Subcutaneous adipose tissue (tissue), 4 donors: ENCODE results near the gene MAFB. TPM values are rescaled to one million over a fixed set of nuclear protein-coding genes. Genes with fewer than 3 reads are reported as not detected.

Source experiments
- total RNA-seq, 4 donors: library from RNA; depleted of rRNA; stranded (reverse); fragments of >200 nt; gene quantifications; one replicate each; pipeline ENCODE4 v1.1.0, GENCODE V29; 2016
- TF ChIP-seq, protein P1 (sequence below): fragments of 450-650 bp; IDR thresholded peaks from one replicate; pipeline ENCODE4 v1.5.1; 2016; ENCODE audit warnings: low read depth, mild to moderate bottlenecking, control low read depth, antibody characterized with exemption, moderate library complexity

Gene MAFB
- total RNA-seq, 4 donors from 2014 or later: 74.0 to 140 (median 112) TPM

DNA sequence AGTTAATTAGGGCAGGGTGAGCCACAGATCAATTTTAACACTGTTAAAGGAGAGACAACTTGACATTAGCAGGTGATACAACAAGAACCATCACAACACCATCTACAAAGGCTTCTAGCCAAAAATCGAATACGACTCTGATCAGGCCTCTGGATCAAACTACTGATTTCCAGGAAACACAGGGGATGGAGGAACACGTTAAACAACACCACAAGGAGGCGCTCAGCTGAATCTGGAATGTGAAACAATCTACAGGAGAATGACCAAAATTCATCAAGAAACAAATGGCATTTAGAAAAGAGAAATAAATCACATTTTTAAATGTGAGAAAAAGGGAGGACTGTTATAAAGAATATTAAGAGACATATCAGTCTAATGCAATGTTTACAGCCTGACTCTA lies 13.5 kb upstream of the MAFB start:
- TF ChIP-seq, protein P1, sequence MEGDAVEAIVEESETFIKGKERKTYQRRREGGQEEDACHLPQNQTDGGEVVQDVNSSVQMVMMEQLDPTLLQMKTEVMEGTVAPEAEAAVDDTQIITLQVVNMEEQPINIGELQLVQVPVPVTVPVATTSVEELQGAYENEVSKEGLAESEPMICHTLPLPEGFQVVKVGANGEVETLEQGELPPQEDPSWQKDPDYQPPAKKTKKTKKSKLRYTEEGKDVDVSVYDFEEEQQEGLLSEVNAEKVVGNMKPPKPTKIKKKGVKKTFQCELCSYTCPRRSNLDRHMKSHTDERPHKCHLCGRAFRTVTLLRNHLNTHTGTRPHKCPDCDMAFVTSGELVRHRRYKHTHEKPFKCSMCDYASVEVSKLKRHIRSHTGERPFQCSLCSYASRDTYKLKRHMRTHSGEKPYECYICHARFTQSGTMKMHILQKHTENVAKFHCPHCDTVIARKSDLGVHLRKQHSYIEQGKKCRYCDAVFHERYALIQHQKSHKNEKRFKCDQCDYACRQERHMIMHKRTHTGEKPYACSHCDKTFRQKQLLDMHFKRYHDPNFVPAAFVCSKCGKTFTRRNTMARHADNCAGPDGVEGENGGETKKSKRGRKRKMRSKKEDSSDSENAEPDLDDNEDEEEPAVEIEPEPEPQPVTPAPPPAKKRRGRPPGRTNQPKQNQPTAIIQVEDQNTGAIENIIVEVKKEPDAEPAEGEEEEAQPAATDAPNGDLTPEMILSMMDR: no peak

DNA sequence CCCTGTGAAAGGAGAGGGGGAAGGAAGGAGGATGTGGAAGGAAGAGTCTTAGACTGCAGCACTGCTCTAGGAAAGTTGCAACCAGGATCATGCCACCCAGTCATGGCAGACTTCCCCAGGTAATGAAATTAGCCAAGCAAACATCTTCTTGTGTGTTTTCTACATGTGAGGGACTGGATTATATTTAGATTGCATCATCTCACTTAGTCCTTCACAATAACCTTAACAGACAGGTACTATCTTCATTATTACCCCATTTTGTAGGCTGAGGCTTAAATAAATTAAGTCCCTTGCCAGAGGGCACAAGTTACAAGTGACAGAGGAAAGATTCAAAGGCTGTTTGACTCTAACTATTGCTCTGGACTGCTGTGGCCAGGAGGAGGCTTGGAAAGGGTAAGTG lies 9.7 kb upstream of the MAFB start:
- TF ChIP-seq, protein P1: no peak

DNA sequence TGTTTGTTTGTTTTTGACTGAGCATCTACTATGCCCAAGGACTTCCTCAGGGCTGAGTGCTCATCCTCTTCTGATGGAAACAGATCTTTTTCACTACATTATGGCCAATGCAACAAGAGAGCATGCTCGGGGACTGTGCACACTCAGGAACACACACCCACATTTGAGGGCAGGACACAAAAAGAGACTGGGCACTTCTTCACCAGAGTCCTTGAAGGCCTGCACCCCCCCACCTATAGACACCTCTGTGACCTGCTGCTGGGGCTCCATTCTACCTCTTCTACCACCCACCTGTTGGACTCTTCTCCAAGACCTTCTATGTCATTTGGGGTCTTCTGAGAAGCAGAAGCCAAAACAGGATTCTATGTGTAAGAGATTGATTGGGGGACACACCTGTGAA lies 9.2 kb upstream of the MAFB start:
- TF ChIP-seq, protein P1: no peak

DNA sequence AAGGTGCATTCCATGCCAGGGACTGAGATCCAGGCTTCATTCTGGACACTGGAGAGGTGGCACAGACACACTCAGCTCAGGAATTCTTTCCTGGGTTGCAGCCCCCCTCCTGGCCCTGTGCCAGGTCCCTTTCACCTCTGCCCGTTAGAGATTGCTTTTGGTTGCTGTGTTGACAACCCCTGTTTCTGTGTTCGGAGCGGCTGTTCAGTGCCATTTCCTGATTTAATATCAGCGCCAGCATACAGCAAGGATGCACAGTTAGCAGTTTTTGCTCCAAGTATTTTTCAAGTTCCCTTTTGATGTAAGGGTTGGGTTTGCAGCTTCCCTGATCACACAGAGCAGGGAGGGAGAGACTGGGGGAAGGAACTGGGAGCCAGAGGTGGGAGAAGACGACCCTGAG lies 8.5 kb upstream of the MAFB start:
- TF ChIP-seq, protein P1: no peak

DNA sequence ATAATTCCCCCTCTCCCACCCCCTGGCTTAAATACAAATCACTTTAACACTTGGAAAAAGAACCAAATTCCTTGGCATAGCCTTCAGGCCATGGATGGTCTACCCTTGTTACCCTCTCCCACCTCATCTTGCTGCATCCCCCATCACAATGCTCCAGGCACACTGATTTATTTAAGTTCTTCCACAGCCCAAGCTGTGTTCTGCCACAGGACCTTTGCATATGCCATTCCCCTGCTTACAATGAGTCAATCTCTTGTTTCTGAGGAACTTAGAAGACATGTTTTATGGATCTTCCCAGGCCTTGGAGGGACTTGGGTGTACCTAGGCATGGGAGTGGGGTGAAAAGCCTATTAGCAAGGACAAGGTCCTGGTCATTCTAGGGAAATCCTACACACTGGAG lies 6.2 kb upstream of the MAFB start:
- TF ChIP-seq, protein P1: no peak

DNA sequence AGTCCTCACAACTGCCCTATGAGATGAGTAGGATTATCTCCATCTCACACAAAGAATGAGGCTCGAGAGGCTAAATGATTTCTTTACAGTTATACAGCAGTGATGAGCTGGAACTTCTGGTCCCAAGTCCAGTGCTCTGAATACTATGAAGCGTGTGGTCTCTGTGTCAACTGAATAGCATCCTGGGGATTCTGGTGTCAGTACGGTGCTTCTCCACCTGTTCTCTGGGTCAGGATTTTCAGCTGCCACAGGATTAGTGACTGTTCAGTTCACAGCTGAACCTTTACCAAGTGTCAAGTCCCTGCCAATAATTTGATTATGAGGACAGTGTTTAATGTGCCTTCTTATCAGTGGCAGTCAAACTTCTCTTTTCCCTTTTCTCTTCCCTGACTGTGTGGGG lies 5.2 kb upstream of the MAFB start:
- TF ChIP-seq, protein P1: no peak

DNA sequence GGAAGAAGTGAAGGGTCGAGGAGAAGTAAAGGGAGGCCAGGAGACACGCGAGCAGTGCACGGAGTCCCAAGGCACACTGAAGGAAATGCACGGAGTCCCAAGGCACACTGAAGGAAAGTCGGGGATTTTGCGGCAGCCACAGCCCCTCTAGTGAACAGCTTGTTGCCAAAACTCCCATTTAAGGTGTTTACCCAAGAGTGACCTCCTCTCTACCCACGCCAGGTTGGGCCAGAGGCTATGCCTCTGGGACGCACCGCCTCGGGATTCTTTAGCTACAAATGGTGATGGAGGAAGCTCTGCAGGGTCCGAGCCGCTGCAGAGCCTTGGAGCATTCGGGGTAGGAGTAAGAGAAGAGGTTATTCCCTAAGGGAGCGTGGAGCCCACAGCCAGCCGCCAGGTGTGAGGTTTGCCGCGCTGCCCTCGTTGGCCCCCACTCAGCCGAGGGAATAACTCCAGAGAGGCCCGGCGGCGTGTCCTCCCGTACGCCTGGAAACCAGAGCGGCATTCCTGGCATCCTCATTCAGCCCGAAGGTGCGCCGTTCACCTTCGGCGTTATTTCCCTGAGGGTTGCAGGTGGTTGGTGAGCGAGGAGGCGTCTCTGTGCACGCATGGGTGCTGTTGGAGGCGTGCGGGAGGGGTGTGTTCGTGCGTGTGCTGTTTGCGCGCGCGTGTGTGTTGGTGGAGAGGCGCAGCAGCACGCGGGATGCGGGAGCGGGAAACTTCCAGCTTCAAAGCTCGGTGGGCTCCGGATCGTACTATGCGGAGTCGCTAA lies 3.4 kb upstream of the MAFB start:
- TF ChIP-seq, protein P1: no peak
